ENCODE results near the gene CAMK2B. TPM values are rescaled to one million over a fixed set of nuclear protein-coding genes. Genes with fewer than 3 reads are reported as not detected.

The CAMK2B gene
- total and polyA plus RNA-seq, 2 of the 13 experiments (the other 11 are each of a cell fraction or from before 2014, with no cell fraction given), result 0.27 to 0.48 TPM

GRCh38 chr7:44324481-44325200 is 753 bp downstream of the CAMK2B start (continued):
- no peak for TF ChIP-seq RERE (CRISPR knock-in tag; IDR thresholded peaks at IDR 0.05; ENCODE audit: low read depth)

GRCh38 chr7:44324204-44324480 is 1.3 kb downstream of the CAMK2B start:
- Histone ChIP-seq H3K4me2 (ENCODE audit: low read depth, low read length) (no peak overlapping the region), H3K4me1 (ENCODE audit: insufficient read depth, low read length) (no peaks in the 10 kb centered on the region), H2AFZ (ENCODE audit: low read length) (no peak overlapping the region), H3K9me3 (ENCODE audit: low read length) (no peaks in the 10 kb centered on the region), H4K20me1 (ENCODE audit: insufficient read depth, low read length) (no peaks in the 10 kb centered on the region), H3K36me3 (replicated peaks in 1 of 2; ENCODE audit: control insufficient read depth in 1 of 2, insufficient read depth in 2 of 2, low read length in 2 of 2) (no peaks in the 10 kb centered on the region), H3K9ac (ENCODE audit: insufficient read depth, low read depth, low read length) (no peak overlapping the region), H3K4me3 (replicated peaks in 1 of 3; ENCODE audit: insufficient read depth in 1 of 3, low read depth in 2 of 3, low read length in 3 of 3) (no peak overlapping the region), H3K79me2 (ENCODE audit: insufficient read depth, low read length) (no peaks in the 10 kb centered on the region), H3K27ac (ENCODE audit: extremely low read length, insufficient read depth, low read length) (no peak overlapping the region), H3K27me3 (ENCODE audit: control insufficient read depth in 1 of 2, insufficient read depth in 2 of 2, low read length in 2 of 2) (peaks cover 10 to 56% of the 10 kb centered on the region in 2 experiments)
- POLR2A ChIA-PET, result no interaction called here
- CTCF ChIA-PET (ENCODE audit: low intra/inter-chr PET ratio, low total read pairs), result no interaction called here
- intact Hi-C loops (cut with micrococcal nuclease; ENCODE audit: unreplicated experiment), result no loop called here
- in situ Hi-C loops (cut with HindIII; ENCODE audit: extremely low pct_ligation_motif_present, low pct_unique_long_range_greater_than_20kb), result no loop called here
- FAIRE-seq, result no peak
- no peak for DNase-seq (ENCODE audit: low spot score)
- no TSS peak for BruUV-seq (replicated peaks)
- no peak for ATAC-seq
- 32% methylated on average over 6 of the region's 9 CpGs for WGBS (ENCODE audit: low lambda C conversion rate)
- TF ChIP-seq ZNF446 (CRISPR knock-in tag; IDR thresholded peaks at IDR 0.05) (no peak), PREB (CRISPR knock-in tag; IDR thresholded peaks at IDR 0.05) (no peak), PCBP2 (optimal IDR thresholded peaks at IDR 0.05; ENCODE audit: low read depth, low read length, poor library complexity, severe bottlenecking) (no peak), ATF7-NPFF (CRISPR knock-in tag; IDR thresholded peaks at IDR 0.05; ENCODE audit: low read depth) (no peak), ZKSCAN5 (CRISPR knock-in tag; IDR thresholded peaks at IDR 0.05) (no peak), ZNF276 (CRISPR knock-in tag; IDR thresholded peaks at IDR 0.05; ENCODE audit: low read depth) (no peak), ZNF781 (CRISPR knock-in tag; IDR thresholded peaks at IDR 0.05; ENCODE audit: borderline replicate concordance, not compliant biosample characterization) (no peak), KLF15 (CRISPR knock-in tag; IDR thresholded peaks at IDR 0.05; ENCODE audit: borderline replicate concordance) (no peak), ZNF639 (CRISPR knock-in tag; conservative IDR thresholded peaks at IDR 0.05) (no peak), SMARCC2 (IDR thresholded peaks at IDR 0.05) (no peak), RNF2 (conservative IDR thresholded peaks at IDR 0.05; ENCODE audit: low read depth) (no peak), ZNF580 (CRISPR knock-in tag; IDR thresholded peaks at IDR 0.05; ENCODE audit: borderline replicate concordance, low read depth) (no peak)
